ENCODE results near the gene HSPA1A.

The HSPA1A gene

GRCh38 chr6:31815025-31815838 is at the start of gene HSPA1A, which contains the start of gene HSPA1L:
HSPA1A (plus strand) TSS chr6:31815543; CDS start chr6:31815757, 214 bp downstream.
HSPA1L (minus strand) TSS chr6:31815283; CDS start chr6:31811972, 3,311 bp downstream.
- peak; percentile 95 for DNase-seq

- DNase-seq, result no peak
Observed at GRCh38 chr6:31765559-31765909, 49.8 kb upstream of the HSPA1A start.

- no peak for DNase-seq
Observed at GRCh38 chr6:31765910-31766794, 49.2 kb upstream of the HSPA1A start.

- no peak for DNase-seq
Observed at GRCh38 chr6:31767096-31767645, 48.2 kb upstream of the HSPA1A start.

- DNase-seq, result no peak
Observed at GRCh38 chr6:31768363-31769257, 46.7 kb upstream of the HSPA1A start.

- DNase-seq, result peak; percentile 64
Observed at GRCh38 chr6:31769684-31770371, 45.5 kb upstream of the HSPA1A start.

- DNase-seq, result no peak
Observed at GRCh38 chr6:31770860-31771259, 44.5 kb upstream of the HSPA1A start.

- no peak for DNase-seq
Observed at GRCh38 chr6:31771992-31772358, 43.4 kb upstream of the HSPA1A start.

- DNase-seq, result no peak
Observed at GRCh38 chr6:31775184-31775583, 40.2 kb upstream of the HSPA1A start.

- DNase-seq, result no peak
Observed at GRCh38 chr6:31775633-31776484, 39.5 kb upstream of the HSPA1A start.

GRCh38 chr6:31776485-31776988 is 38.8 kb upstream of the HSPA1A start:
- DNase-seq, result peak; percentile 63

- DNase-seq, result peak; percentile 85
Observed at GRCh38 chr6:31776989-31777666, 38.2 kb upstream of the HSPA1A start, which contains the start of gene VWA7. VWA7 (minus strand) TSS chr6:31777328; CDS start chr6:31776779, 549 bp downstream.

GRCh38 chr6:31777667-31778050 is 37.7 kb upstream of the HSPA1A start:
- DNase-seq, result no peak

GRCh38 chr6:31778193-31778592 is 37.1 kb upstream of the HSPA1A start:
- no peak for DNase-seq

- DNase-seq, result no peak
Observed at GRCh38 chr6:31778999-31779885, 36.1 kb upstream of the HSPA1A start.

- no peak for DNase-seq
Observed at GRCh38 chr6:31779908-31780307, 35.4 kb upstream of the HSPA1A start.

- no peak for DNase-seq
Observed at GRCh38 chr6:31780507-31781243, 34.7 kb upstream of the HSPA1A start.

Data from NCI-H2029 (cell line).